Tibial nerve (tissue), 4 donors: ENCODE data around the gene SH3GLB1. TPM values are rescaled to one million over a fixed set of nuclear protein-coding genes. Genes with fewer than 3 reads are reported as not detected.
"Not testable (repeated sequence)": the region's sequence is repeated elsewhere in the genome, so short reads cannot be mapped to it uniquely, and the experiment has no call there.

Source experiments
- DNase-seq, 2 donors: peaks; one replicate each; pipeline ENCODE4 v3.0.0-alpha.2; 2019; ENCODE audit warnings: low spot score in 2 of 2
- H3K27ac ChIP-seq, 4 donors: fragments of 200-600 bp; sonication (generic) in 3 of 4; one replicate each; pipeline ENCODE4 v1.5.1; 2017 to 2019; ENCODE audit warnings: mild to moderate bottlenecking in 1 of 4
- H3K27me3 ChIP-seq, 2 donors: fragments of 200-600 bp; sonication (generic) in 1 of 2; one replicate each; pipeline versions ENCODE4 v1.5.1 to v1.6.0; 2017 to 2019
- H3K36me3 ChIP-seq, 3 donors: fragments of 200-600 bp; sonication (generic); one replicate each; pipeline ENCODE4 v1.5.1; 2018 to 2019
- H3K4me1 ChIP-seq, 4 donors: fragments of 200-600 bp; sonication (generic) in 3 of 4; one replicate each; pipeline ENCODE4 v1.5.1; 2017 to 2019
- H3K4me3 ChIP-seq, 4 donors: fragments of 200-600 bp; sonication (generic) in 3 of 4; one replicate each; pipeline ENCODE4 v1.5.1; 2017 to 2019; ENCODE audit warnings: mild to moderate bottlenecking in 1 of 4, moderate library complexity in 1 of 4
- H3K9me3 ChIP-seq, 4 donors: fragments of 200-600 bp; sonication (generic) in 3 of 4; one replicate each; pipeline ENCODE4 v1.5.1; 2017 to 2019
- CTCF ChIP-seq, 5 experiments: fragments of 200-600 bp in 3 of 5; fragments of 450-650 bp in 2 of 5; sonication (generic) in 3 of 5; IDR thresholded peaks; one replicate each; pipeline ENCODE4 v1.5.1; 2016 to 2019; ENCODE audit warnings: antibody characterized with exemption in 5 of 5, mild to moderate bottlenecking in 3 of 5, moderate library complexity in 2 of 5
- EP300 ChIP-seq, 2 donors: sonication (generic); formaldehyde crosslinking; IDR thresholded peaks; one replicate each; pipeline ENCODE4 v1.6.1; 2017; ENCODE audit warnings: antibody characterized with exemption in 2 of 2, mild to moderate bottlenecking in 1 of 2
- POLR2A ChIP-seq, 2 donors: fragments of 450-650 bp; IDR thresholded peaks; one replicate each; pipeline ENCODE4 v1.6.1; 2017; ENCODE audit warnings: antibody characterized with exemption in 2 of 2, mild to moderate bottlenecking in 2 of 2, moderate library complexity in 2 of 2
- WGBS, 2 donors: methylation state at CpG; one replicate each; pipeline ENCODE4 v1.1.5; 2018; 5-methylcytosine and 5-hydroxymethylcytosine counted together
- total RNA-seq, 4 donors: library from RNA; depleted of rRNA; stranded (reverse); fragments of >200 nt; gene quantifications; one replicate each; pipeline ENCODE4 v1.1.0, GENCODE V29; 2016

The SH3GLB1 gene
- 10 to 100 TPM; 37.7 to 46.1 (median 40.1) TPM for total RNA-seq

GRCh38 chr1:86704458-86704971, at the start of gene SH3GLB1:
TSS of gene SH3GLB1 (plus strand) at chr1:86704576. CDS start at chr1:86704900, 324 bp downstream.
- H3K27me3 ChIP-seq = no peaks in the 10 kb centered on the region
- 1% methylated on average over 33 to 56 of the region's 71 CpGs for WGBS, 2 donors
- DNase-seq = peak; percentile 77 to 79
- H3K9me3 ChIP-seq = no peaks in the 10 kb centered on the region
- H3K4me1 ChIP-seq = peaks cover 6 to 48% (median 26%) of the 10 kb centered on the region in 4 donors
- TF ChIP-seq POLR2A (IDR thresholded peaks at IDR 0.05) (peak; percentile 26 to 71), EP300 (IDR thresholded peaks at IDR 0.05) (peak; percentile 64 to 92), CTCF (IDR thresholded peaks at IDR 0.05) (peak; percentile 90 to 98 (median 96))
- no peaks in the 10 kb centered on the region for H3K36me3 ChIP-seq
- peak within 1 kb of the TSS; percentile 97 to 100 (median 99) for H3K27ac ChIP-seq
- H3K4me3 ChIP-seq = peak within 1 kb of the TSS; percentile 82 to 98 (median 94)

- not testable (repeated sequence) for H3K36me3 ChIP-seq, H3K4me3 ChIP-seq, H3K27me3 ChIP-seq, H3K4me1 ChIP-seq, H3K27ac ChIP-seq, DNase-seq, H3K9me3 ChIP-seq
- 86 to 87% methylated on average over 7 of the region's 7 CpGs for WGBS, 2 donors
Measured at GRCh38 chr1:86658381-86658780, 46.0 kb upstream of the SH3GLB1 start.

- no peak for DNase-seq
- WGBS, 2 donors = 86 to 88% methylated on average over 4 of the region's 4 CpGs
Measured at GRCh38 chr1:86666368-86666767, 38.0 kb upstream of the SH3GLB1 start.

GRCh38 chr1:86687595-86687994, 16.8 kb upstream of the SH3GLB1 start:
- no peak for DNase-seq
- no peaks in the 10 kb centered on the region for H3K36me3 ChIP-seq
- TF ChIP-seq CTCF (IDR thresholded peaks at IDR 0.05) (no peak), POLR2A (IDR thresholded peaks at IDR 0.05) (no peak)
- no peaks in the 10 kb centered on the region for H3K27me3 ChIP-seq
- no peak overlapping the region for H3K4me3 ChIP-seq
- H3K4me1 ChIP-seq = no peaks in the 10 kb centered on the region
- 91 to 94% methylated on average over 1 of the region's 1 CpG for WGBS, 2 donors
- H3K27ac ChIP-seq = no peak overlapping the region
- H3K9me3 ChIP-seq = no peaks in the 10 kb centered on the region

More at GRCh38 chr1:86666368-86666767, 38.0 kb upstream of the SH3GLB1 start:
- Histone ChIP-seq H3K36me3 (no peaks in the 10 kb centered on the region), H3K27ac (no peak overlapping the region), H3K4me3 (no peak overlapping the region), H3K27me3 (no peaks in the 10 kb centered on the region), H3K9me3 (peaks cover 0 to 4% (median 0%) of the 10 kb centered on the region in 4 donors), H3K4me1 (no peaks in the 10 kb centered on the region)
- TF ChIP-seq CTCF (IDR thresholded peaks at IDR 0.05) (no peak), EP300 (IDR thresholded peaks at IDR 0.05) (no peak), POLR2A (IDR thresholded peaks at IDR 0.05) (no peak)

- TF ChIP-seq POLR2A (IDR thresholded peaks at IDR 0.05) (no peak), CTCF (IDR thresholded peaks at IDR 0.05) (no peak), EP300 (IDR thresholded peaks at IDR 0.05) (no peak)
- H3K36me3 ChIP-seq = no peaks in the 10 kb centered on the region
- H3K27me3 ChIP-seq = no peaks in the 10 kb centered on the region
- no peaks in the 10 kb centered on the region for H3K9me3 ChIP-seq
- WGBS, 2 donors = 59 to 63% methylated on average over 6 of the region's 6 CpGs
- no peak for DNase-seq
- no peak overlapping the region for H3K4me3 ChIP-seq
- no peak overlapping the region for H3K27ac ChIP-seq
- H3K4me1 ChIP-seq = no peaks in the 10 kb centered on the region
Measured at GRCh38 chr1:86692641-86693040, 11.7 kb upstream of the SH3GLB1 start.

GRCh38 chr1:86695400-86695799, 9.0 kb upstream of the SH3GLB1 start:
- no peak for TF ChIP-seq CTCF (IDR thresholded peaks at IDR 0.05)
- H3K27me3 ChIP-seq = no peaks in the 10 kb centered on the region
- no peak for DNase-seq
- H3K27ac ChIP-seq = no peak overlapping the region
- no peaks in the 10 kb centered on the region for H3K36me3 ChIP-seq
- H3K9me3 ChIP-seq = no peaks in the 10 kb centered on the region
- H3K4me3 ChIP-seq = no peak overlapping the region
- 87 to 95% methylated on average over 2 of the region's 2 CpGs for WGBS, 2 donors
- H3K4me1 ChIP-seq = no peaks in the 10 kb centered on the region
